Activated naive CD4-positive, alpha-beta T cell treated with anti-CD3 and anti-CD28 coated beads for 36 hours (primary cell): ENCODE measurements around the gene LIMK2. TPM values are rescaled to one million over a fixed set of nuclear protein-coding genes. Genes with fewer than 3 reads are reported as not detected.
"Not testable (repeated sequence)": the region's sequence is repeated elsewhere in the genome, so short reads cannot be mapped to it uniquely, and the experiment has no call there.

Experiments used
- CTCF ChIA-PET: fragments of 350-600 bp; sonication (Branson Sonifier 250); formaldehyde crosslinking; loops from one replicate; lab custom pipeline; 2021; ENCODE audit warnings: antibody characterized with exemption; lab: Charles Lee
- DNase-seq: peaks from one replicate; pipeline ENCODE4 v3.0.0-alpha.2; 2020
- H3K27ac Mint-ChIP-seq: one replicate; pipeline ENCODE4 v1.8.0; 2021; ENCODE audit warnings: mild to moderate bottlenecking, mixed read lengths
- H3K27me3 Mint-ChIP-seq: one replicate; pipeline ENCODE4 v1.8.0; 2021; ENCODE audit warnings: low read depth, mixed read lengths
- H3K36me3 Mint-ChIP-seq: one replicate; pipeline ENCODE4 v1.8.0; 2021; ENCODE audit warnings: low read depth, mixed read lengths
- H3K4me1 Mint-ChIP-seq: one replicate; pipeline ENCODE4 v1.8.0; 2021; ENCODE audit warnings: low read depth, mixed read lengths
- H3K4me3 Mint-ChIP-seq: one replicate; pipeline ENCODE4 v1.8.0; 2021; ENCODE audit warnings: mild to moderate bottlenecking, moderate library complexity, mixed read lengths
- H3K9me3 Mint-ChIP-seq: one replicate; pipeline ENCODE4 v1.8.0; 2021; ENCODE audit warnings: mixed read lengths
- intact Hi-C: fragments of 100-400 bp; cut with micrococcal nuclease; formaldehyde crosslinking; loops from one replicate; pipeline ENCODE4 v1.15.1; 2023
- total RNA-seq, 2 experiments: library from RNA; stranded (reverse); gene quantifications; one replicate each; pipeline ENCODE4 v1.2.3, GENCODE V29; 2021

Gene LIMK2
- total RNA-seq, 2 experiments from 2014 or later = 50.8 to 50.9 TPM

DNA sequence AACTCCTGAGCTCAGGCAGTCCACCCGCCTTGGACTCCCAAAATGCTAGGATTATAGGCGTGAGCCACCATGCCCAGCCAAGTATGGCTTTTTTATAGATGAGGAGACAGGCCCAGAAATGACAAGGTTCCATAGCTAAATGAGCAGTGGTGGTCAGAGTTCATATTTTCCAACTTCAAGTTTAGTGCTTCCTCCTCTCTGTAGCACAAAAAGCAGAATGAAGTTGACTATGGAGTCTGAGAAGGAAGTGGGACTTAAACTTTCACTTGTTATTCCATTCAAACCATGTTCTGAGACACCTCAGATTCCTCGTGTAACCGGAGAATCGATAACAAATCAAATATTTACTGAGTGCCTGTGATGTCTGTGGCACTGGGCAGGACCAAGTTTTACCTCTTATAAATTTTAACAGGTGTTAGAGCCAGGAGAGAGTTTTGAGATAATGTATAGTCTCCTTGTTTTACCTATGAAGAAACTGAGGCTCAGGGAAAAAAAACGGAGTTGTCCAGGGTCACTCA is 3.0 kb downstream of the LIMK2 start:
- CTCF ChIA-PET = interaction anchor here (1.1 to 4.4 kb wide), 2 partner anchors 58 to 98 kb away, joined by 3 to 42 read pairs; no protein-coding TSS in a partner anchor
- Mint-ChIP-seq H3K4me3 (no peak overlapping the region), H3K27me3 (no peaks in the 10 kb centered on the region), H3K4me1 (peaks cover 56% of the 10 kb centered on the region), H3K36me3 (peaks cover 13% of the 10 kb centered on the region), H3K27ac (no peak overlapping the region), H3K9me3 (no peaks in the 10 kb centered on the region)
- no peak for DNase-seq
- intact Hi-C loops = loop anchor here (10.0 kb wide), 1 partner anchor 280 kb away; the partner anchor contains the start of gene SFI1

DNA sequence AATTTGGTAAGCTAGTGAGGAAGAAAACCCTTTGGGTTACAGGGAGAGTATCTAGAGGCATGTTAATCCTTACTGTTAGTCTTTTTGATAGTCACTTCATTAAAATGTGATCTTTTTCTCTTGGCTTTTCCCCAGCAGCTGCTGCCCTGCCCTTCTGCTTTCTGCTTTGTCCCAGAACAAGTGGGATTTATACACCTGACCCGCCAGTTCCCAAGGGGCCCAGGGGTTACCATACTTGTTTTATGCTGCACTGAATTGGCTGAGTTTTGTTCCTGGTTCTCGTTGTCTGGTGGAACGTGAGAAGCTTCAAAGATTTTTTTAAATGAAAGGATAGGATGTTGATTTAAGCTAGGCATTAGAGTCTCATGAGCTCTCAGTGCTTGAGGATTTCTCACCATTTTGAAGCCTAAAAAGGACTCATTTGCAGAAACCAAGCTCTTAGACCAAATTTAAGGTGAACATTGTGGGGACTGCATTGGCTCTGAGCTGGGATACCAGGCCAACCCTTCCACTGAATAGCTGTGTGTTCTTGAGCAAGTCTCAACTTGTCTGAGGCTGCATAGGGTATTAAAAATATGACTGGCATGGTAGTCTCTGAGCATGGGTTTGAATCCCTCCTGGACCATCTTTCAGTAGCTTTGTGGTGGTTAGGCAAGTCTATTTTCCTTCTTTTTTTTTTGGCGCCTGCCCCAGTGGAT is 6.6 kb downstream of the LIMK2 start:
- Mint-ChIP-seq H3K36me3 (peaks cover 13% of the 10 kb centered on the region), H3K9me3 (no peaks in the 10 kb centered on the region), H3K27ac (peak overlapping the region; percentile 38), H3K27me3 (no peaks in the 10 kb centered on the region), H3K4me1 (peaks cover 52% of the 10 kb centered on the region), H3K4me3 (no peak overlapping the region)
- CTCF ChIA-PET = interaction anchor here (0.7 to 2.4 kb wide), 9 partner anchors 9 to 416 kb away, joined by 3 to 10 read pairs (median 3); no protein-coding TSS in a partner anchor
- intact Hi-C loops = loop anchor here (10.0 kb wide), 1 partner anchor 276 kb away; the partner anchor contains the start of gene SFI1
- no peak for DNase-seq

DNA sequence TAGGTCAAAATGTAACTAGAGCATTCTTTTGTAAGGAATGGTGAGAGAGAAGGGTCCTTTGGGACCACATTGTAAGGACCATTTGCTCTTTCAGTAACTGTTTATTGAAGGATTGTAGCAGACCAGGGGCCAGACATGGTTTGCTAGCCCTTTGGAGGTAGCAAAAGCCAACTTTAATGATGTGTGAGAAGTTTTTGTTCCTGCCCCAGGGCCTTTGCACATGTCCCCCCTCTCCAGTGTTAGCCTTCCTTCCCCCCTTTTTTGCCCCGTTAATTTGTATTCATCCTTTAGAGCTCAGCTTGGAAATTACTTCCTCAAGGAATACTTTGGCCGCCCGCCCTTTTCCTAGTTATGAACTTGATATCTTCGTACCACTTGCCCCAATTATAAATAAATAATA is 9.0 kb downstream of the LIMK2 start:
- peaks cover 7% of the 10 kb centered on the region for H3K36me3 Mint-ChIP-seq
- H3K27ac Mint-ChIP-seq = no peak overlapping the region
- H3K4me1 Mint-ChIP-seq = peaks cover 44% of the 10 kb centered on the region
- intact Hi-C loops = no loop called here
- no peaks in the 10 kb centered on the region for H3K27me3 Mint-ChIP-seq
- H3K4me3 Mint-ChIP-seq = no peak overlapping the region
- CTCF ChIA-PET = interaction anchor here (0.7 kb wide), 1 partner anchor 52 kb away, joined by 3 read pairs; no protein-coding TSS in a partner anchor
- H3K9me3 Mint-ChIP-seq = no peaks in the 10 kb centered on the region
- DNase-seq = no peak

DNA sequence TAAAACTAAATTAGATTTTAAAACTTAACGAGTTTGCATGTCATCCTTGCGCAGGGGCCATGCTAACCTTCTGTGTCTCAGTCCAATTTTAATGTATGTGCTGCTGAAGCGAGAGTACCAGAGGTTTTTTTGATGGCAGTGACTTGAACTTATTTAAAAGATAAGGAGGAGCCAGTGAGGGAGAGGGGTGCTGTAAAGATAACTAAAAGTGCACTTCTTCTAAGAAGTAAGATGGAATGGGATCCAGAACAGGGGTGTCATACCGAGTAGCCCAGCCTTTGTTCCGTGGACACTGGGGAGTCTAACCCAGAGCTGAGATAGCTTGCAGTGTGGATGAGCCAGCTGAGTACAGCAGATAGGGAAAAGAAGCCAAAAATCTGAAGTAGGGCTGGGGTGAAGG is 10.6 kb downstream of the LIMK2 start:
- intact Hi-C loops = no loop called here
- DNase-seq = no peak
- no peaks in the 10 kb centered on the region for H3K27me3 Mint-ChIP-seq
- H3K27ac Mint-ChIP-seq = peak overlapping the region; percentile 47
- H3K4me3 Mint-ChIP-seq = no peak overlapping the region
- peaks cover 7% of the 10 kb centered on the region for H3K36me3 Mint-ChIP-seq
- H3K4me1 Mint-ChIP-seq = peaks cover 31% of the 10 kb centered on the region
- H3K9me3 Mint-ChIP-seq = no peaks in the 10 kb centered on the region
- CTCF ChIA-PET = interaction anchor here (1.6 to 2.0 kb wide), 2 partner anchors 10 to 50 kb away, joined by 6 to 7 read pairs; partner anchors contain the start of gene LIMK2

DNA sequence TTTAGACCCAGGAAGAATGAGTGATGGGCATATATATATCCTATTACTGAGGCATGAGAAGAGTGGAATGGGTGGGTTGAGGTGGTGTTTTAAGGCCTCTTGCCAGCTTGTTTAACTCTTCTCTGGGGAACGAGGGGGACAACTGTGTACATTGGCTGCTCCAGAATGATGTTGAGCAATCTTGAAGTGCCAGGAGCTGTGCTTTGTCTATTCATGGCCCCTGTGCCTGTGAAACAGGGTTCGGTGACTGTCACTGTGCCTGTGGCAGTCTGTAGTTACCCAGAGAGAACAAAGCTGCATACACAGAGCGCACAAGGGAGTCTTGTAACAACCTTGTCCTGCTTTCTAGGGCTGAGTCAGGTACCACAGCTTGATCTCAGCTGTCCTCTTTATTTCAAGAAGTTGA is 11.7 kb downstream of the LIMK2 start:
- no peak for DNase-seq
- Mint-ChIP-seq H3K4me3 (no peak overlapping the region), H3K27ac (no peak overlapping the region), H3K36me3 (peaks cover 6% of the 10 kb centered on the region), H3K4me1 (peaks cover 21% of the 10 kb centered on the region), H3K27me3 (no peaks in the 10 kb centered on the region), H3K9me3 (no peaks in the 10 kb centered on the region)
- CTCF ChIA-PET = interaction anchor here (0.6 to 2.0 kb wide), 3 partner anchors 12 to 49 kb away, joined by 3 to 7 read pairs (median 6); partner anchors contain the start of gene LIMK2
- intact Hi-C loops = no loop called here

DNA sequence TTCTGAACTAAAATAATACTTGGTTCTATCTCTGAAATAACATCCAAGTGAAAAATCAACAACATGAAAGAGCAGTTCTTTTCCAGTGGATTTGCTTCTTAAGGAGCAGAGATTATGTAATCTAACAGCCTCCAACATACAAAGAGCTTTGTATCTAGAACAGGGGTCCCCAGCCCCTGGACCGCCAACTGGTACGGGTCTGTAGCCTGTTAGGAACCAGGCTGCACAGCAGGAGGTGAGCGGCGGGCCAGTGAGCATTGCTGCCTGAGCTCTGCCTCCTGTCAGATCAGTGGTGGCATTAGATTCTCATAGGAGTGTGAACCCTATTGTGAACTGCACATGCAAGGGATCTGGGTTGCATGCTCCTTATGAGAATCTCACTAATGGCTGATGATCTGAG is 12.6 kb downstream of the LIMK2 start:
- H3K4me3 Mint-ChIP-seq, H3K27me3 Mint-ChIP-seq, H3K36me3 Mint-ChIP-seq, DNase-seq, H3K9me3 Mint-ChIP-seq, H3K27ac Mint-ChIP-seq, intact Hi-C loops: not testable (repeated sequence)
- H3K4me1 Mint-ChIP-seq = peaks cover 29% of the 10 kb centered on the region
- CTCF ChIA-PET = interaction anchor here (1.6 to 2.0 kb wide), 2 partner anchors 12 to 48 kb away, joined by 5 to 7 read pairs; partner anchors contain the start of gene LIMK2

DNA sequence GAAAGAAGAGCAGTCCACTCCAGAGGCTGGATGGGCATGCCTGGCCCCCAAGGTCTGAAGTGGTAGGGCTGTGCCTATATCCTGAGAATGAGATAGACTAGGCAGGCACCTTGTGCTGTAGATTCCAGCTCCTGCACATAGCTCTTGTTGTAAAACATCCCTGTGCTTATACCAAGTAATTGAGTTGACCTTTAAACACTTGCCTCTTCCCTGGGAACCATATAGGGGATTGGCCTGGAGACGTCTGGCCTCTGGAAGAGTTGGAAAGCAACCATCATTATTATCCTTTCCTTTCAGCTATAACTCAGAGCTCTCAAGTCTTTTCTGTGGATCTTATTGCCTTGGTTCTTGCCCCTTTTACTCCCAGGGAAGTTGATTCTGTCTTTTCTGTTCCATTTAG is 15.1 kb downstream of the LIMK2 start:
- no peaks in the 10 kb centered on the region for H3K27me3 Mint-ChIP-seq
- H3K9me3 Mint-ChIP-seq = no peaks in the 10 kb centered on the region
- H3K36me3 Mint-ChIP-seq = peaks cover 5% of the 10 kb centered on the region
- no peak overlapping the region for H3K4me3 Mint-ChIP-seq
- H3K27ac Mint-ChIP-seq = no peak overlapping the region
- peaks cover 38% of the 10 kb centered on the region for H3K4me1 Mint-ChIP-seq
- intact Hi-C loops = no loop called here
- CTCF ChIA-PET = interaction anchor here (0.6 to 2.3 kb wide), 6 partner anchors 9 to 86 kb away, joined by 3 to 10 read pairs (median 4); partner anchors contain the start of gene LIMK2
- DNase-seq = no peak

DNA sequence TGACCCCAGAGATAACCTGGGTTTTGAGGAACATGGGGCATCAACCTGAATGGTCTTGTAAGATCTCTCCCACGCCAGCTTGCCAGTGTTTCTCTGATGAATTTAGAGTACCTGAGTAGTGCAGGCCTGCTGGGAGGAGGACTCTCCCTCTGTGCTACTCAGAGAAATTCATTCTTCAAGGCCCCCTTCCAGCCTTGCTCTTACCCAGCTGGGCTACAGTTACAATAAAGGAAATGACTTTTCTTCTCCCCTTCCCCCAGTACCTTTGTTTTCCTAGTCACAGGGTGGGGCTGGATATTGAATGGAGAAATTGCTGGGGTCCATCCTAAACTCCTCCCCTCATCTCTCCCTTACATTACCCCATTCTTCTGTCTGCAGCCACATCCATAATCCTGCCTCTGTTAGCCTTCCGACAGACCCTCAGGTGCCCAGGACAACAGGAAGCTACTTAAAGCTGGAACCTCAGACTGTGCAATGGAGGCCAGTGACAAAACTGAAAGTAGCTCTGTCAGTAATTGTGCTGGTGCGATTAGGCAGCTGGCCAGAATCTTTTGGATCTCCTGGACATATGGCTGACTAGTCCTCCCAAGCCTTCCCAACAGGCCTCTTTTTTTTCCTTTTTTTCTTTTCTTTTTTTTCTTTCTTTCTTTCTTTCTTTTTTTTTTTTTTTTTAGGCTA is 17.4 kb downstream of the LIMK2 start:
- Mint-ChIP-seq H3K27ac (peak overlapping the region; percentile 79), H3K4me1 (peaks cover 26% of the 10 kb centered on the region), H3K4me3 (no peak overlapping the region), H3K36me3 (peaks cover 5% of the 10 kb centered on the region), H3K9me3 (no peaks in the 10 kb centered on the region), H3K27me3 (no peaks in the 10 kb centered on the region)
- intact Hi-C loops = loop anchor here (1.0 to 5.0 kb wide), 3 partner anchors 17 to 282 kb away; partner anchors contain the start of gene LIMK2
- DNase-seq = peak; percentile 19
- CTCF ChIA-PET = interaction anchor here (1.9 to 2.0 kb wide), 2 partner anchors 17 to 44 kb away, joined by 6 to 9 read pairs; partner anchors contain the start of gene LIMK2

DNA sequence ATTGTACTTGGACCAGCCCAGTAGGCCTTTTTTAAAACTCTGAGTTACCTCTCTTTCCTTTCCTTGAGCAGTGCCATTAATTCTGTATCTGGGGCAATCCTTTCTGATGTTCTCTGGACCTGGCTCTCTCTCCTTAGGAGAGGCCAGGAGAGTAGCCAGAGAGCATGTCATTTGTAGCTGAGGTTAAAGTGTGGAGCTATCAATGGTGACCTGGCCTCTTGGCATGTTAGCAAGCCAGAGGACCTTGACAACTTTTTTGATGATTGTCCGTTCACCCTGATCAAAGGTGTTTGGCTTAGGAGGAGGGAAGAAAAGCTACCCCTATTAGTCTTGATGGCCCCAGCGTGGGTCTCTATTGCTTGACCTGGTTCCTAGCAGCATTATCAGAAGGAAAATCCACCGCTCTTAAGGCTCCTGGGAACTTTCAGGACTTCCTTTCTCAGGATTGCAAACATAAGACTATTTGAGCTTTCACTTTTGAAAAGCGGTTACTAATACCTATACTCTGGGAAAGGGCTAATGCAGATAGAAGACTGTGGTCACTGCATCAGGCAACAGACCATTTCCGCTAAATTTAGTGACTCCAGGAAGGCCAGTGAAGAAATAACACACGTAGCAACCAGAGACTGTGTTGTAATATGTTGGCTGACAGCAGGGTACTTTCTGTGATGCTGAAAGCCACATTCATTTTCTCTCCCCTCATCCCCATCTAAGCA is 18.2 kb downstream of the LIMK2 start:
- Mint-ChIP-seq H3K27ac (peak overlapping the region; percentile 79), H3K4me1 (peaks cover 28% of the 10 kb centered on the region), H3K27me3 (no peaks in the 10 kb centered on the region), H3K9me3 (no peaks in the 10 kb centered on the region), H3K36me3 (peaks cover 7% of the 10 kb centered on the region), H3K4me3 (no peak overlapping the region)
- DNase-seq = no peak
- intact Hi-C loops = loop anchor here (5.0 kb wide), 2 partner anchors 143 to 283 kb away; no protein-coding TSS in a partner anchor
- CTCF ChIA-PET = interaction anchor here (1.9 to 2.0 kb wide), 2 partner anchors 18 to 43 kb away, joined by 6 to 9 read pairs; partner anchors contain the start of gene LIMK2

DNA sequence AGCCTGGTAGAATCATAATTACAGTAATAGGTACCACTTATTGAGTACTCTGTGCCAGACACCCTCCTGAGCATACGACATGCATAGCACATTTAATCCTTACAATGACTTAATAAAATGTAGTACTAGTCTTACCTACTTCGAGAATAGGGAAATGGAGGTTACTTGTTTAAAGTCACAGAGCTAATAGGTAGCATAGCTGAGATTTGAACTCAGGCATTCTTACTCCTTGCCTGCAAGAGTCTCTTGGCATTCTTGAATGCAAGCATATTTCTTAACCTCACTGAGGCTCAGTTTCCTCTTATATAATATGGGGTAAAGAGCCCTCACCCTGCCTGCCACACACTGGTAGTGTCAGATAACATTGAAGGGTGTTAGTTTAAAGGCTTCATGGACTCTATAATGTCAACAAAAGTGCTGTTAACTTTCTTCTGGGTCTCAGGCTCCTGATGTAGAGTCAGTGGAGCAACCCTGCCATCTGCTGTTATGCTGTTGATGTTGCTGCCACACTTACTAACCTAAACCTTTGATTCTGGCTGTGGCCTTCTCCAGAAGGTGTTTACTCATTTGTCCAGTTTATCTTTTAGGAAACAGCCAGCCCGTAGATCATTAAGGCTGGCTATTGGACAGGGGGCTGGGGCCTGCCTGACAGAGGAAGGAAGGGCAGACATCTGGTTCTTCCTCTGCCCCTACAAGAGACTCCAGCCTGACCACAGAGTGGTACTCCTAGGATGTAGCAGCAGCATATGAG is 18.9 kb downstream of the LIMK2 start:
- Mint-ChIP-seq H3K4me3 (no peak overlapping the region), H3K36me3 (peaks cover 4% of the 10 kb centered on the region), H3K27me3 (no peaks in the 10 kb centered on the region), H3K27ac (no peak overlapping the region), H3K9me3 (no peaks in the 10 kb centered on the region), H3K4me1 (peaks cover 28% of the 10 kb centered on the region)
- intact Hi-C loops = loop anchor here (5.0 kb wide), 2 partner anchors 144 to 284 kb away; no protein-coding TSS in a partner anchor
- DNase-seq = peak; percentile 60
- CTCF ChIA-PET = interaction anchor here (0.6 to 2.1 kb wide), 5 partner anchors 19 to 311 kb away, joined by 6 to 10 read pairs (median 7); partner anchors contain the start of gene LIMK2

DNA sequence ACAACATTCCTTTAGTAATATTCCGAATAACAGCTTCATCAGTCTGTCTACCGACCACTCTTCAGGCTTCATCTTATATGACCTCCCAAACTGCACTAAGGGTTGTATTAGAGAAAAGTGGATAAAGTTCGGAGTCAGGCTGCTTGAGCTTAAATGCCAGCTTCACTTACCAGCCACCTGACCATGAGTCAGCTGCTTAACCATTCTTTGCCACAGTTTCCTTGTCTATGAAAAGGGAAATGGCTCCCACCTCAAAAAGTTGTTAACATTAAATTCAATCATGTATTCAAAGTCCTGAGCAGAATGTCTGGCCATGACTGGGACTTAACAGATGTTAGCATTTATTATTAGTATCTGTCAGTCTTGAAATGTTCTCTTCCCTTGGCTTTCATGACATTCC is 20.9 kb downstream of the LIMK2 start:
- H3K27ac Mint-ChIP-seq = no peak overlapping the region
- intact Hi-C loops = loop anchor here (5.0 kb wide), 2 partner anchors 146 to 286 kb away; no protein-coding TSS in a partner anchor
- H3K27me3 Mint-ChIP-seq = no peaks in the 10 kb centered on the region
- H3K4me3 Mint-ChIP-seq = no peak overlapping the region
- CTCF ChIA-PET = interaction anchor here (1.0 to 2.1 kb wide), 3 partner anchors 21 to 314 kb away, joined by 5 to 10 read pairs (median 6); partner anchors contain the start of gene LIMK2
- H3K36me3 Mint-ChIP-seq = peaks cover 3% of the 10 kb centered on the region
- H3K9me3 Mint-ChIP-seq = no peaks in the 10 kb centered on the region
- H3K4me1 Mint-ChIP-seq = peaks cover 28% of the 10 kb centered on the region
- DNase-seq = no peak
